ENCODE results near the gene MED23. TPM values are rescaled to one million over a fixed set of nuclear protein-coding genes. Genes with fewer than 3 reads are reported as not detected.
"Not testable (repeated sequence)": the region's sequence is repeated elsewhere in the genome, so short reads cannot be mapped to it uniquely, and the experiment has no call there.

The MED23 gene
- total RNA-seq, 1 experiment from 2014 or later, result 15.6 TPM

DNA sequence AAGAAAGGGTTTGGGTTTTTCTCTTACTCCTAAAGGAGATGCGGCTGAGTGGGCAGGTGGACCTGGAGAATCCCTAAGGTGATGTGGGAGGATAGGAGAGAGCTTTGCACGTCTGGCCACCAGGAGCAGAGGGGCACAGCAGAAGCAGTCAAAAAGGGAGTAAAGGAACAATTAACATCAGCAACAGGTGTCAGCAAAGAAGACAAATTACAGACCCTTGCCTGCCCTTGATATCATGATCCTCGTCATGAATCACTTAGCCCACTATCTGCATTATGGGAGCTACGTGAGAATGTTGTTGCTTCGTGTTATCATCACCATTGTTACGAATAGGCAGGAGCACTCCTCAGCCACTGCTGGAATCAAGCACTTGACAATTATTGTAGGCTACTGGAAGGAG lies 80.6 kb downstream of the MED23 start:
- in situ Hi-C loops (cut with HindIII; ENCODE audit: low pct_unique_long_range_greater_than_20kb, low sequenced_read_pairs), result no loop called here
- no peak for DNase-seq (ENCODE audit: low read depth)

DNA sequence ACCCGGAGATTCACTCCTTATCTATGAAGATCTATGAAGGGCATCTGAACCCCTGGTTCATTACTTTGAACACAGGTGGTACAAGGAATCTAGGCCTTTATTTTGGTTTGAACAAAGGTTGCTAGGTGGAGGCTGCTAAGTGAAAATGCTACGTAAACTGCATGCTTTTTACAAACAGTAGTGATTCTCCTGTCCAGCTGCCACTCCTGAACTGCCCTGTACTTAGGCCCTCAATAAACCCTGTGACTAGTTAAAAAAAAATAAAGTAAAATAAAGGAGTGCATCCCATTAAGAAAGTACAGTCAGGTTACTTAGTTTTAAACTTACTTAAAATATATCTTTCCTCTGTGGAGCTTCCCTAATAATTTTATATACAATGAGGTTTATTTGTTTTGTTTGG lies 82.7 kb downstream of the MED23 start:
- no peak for DNase-seq (ENCODE audit: low read depth)
- in situ Hi-C loops (cut with HindIII; ENCODE audit: low pct_unique_long_range_greater_than_20kb, low sequenced_read_pairs), result no loop called here

DNA sequence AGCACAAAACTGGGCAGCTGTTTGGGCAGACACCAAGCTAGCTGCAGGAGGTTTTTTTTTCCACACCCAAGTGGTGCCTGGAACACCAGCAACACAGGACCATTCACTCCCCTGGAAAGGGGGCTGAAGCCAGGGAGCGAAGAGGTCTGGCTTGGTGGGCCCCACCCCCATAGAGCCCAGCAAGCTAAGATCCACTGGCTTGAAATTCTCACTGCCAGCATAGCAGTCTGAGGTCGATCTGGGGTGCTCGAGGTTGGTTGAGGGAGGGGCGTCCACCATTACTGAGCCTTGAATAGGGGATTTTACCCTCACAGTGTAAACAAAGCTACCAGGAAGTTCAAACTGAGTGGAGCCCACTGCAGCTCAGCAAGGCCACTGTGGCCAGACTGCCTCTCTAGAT lies 89.4 kb downstream of the MED23 start:
- DNase-seq (ENCODE audit: low read depth); in situ Hi-C loops (cut with HindIII; ENCODE audit: low pct_unique_long_range_greater_than_20kb, low sequenced_read_pairs): not testable (repeated sequence)

DNA sequence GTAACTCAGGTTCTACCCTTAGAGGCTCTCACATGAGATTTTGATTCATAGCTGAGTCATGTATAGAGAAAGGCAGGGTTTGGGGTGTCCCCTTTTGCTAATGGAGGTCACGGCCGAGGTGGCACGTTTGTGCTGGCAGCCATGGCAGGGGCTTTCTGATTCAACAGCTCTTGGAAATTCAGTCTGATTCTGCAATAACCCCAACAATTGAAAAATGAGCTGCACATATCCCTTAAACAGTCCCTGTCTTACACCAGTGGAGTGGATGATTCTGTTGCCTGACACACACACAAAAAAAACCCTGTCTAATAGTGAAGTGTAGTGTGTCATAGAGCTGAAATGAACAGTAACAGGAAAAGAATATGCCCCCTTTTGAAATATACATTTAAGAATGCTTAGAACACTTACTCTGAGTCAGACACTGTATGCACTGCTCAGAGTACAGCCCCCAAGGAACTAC lies 95.4 kb downstream of the MED23 start:
- no peak for DNase-seq (ENCODE audit: low read depth)
- in situ Hi-C loops (cut with HindIII; ENCODE audit: low pct_unique_long_range_greater_than_20kb, low sequenced_read_pairs), result no loop called here

DNA sequence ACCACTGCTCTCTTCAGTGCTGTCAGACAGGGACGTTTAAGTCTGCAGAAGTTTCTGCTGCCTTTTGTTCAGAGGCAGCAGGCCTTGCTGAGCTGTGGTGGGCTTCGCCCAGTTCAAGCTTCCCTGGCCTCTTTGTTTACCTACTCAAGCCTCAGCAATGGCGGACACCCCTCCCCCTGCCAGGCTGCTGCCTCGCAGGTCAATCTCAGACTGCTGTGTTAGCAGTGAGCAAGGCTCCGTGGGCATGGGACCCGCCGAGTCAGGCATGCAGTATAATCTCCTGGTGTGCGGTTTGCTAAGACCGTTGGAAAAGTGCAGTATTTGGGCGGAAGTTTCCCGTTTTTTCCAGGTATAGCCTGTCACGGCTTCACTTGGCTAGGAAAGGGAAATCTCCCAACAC lies 96.4 kb downstream of the MED23 start:
- DNase-seq (ENCODE audit: low read depth); in situ Hi-C loops (cut with HindIII; ENCODE audit: low pct_unique_long_range_greater_than_20kb, low sequenced_read_pairs): not testable (repeated sequence)

DNA sequence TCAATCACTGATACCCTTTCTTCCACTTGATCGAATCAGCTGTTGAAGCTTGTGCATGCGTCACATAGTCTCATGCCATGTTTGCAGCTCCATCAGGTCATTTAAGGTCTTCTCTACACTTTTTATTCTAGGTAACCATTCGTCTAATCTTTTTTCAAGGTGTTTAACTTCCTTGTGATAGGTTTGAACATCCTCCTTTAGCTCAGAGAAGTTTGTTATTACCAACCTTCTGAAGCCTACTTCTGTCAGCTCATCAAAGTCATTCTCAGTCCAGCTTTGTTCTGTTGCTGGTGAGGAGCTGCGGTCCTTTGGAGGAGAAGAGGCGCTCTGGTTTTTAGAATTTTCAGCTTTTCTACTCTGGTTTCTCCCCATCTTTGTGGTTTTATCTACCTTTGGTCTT lies 97.1 kb downstream of the MED23 start:
- DNase-seq (ENCODE audit: low read depth); in situ Hi-C loops (cut with HindIII; ENCODE audit: low pct_unique_long_range_greater_than_20kb, low sequenced_read_pairs): not testable (repeated sequence)

DNA sequence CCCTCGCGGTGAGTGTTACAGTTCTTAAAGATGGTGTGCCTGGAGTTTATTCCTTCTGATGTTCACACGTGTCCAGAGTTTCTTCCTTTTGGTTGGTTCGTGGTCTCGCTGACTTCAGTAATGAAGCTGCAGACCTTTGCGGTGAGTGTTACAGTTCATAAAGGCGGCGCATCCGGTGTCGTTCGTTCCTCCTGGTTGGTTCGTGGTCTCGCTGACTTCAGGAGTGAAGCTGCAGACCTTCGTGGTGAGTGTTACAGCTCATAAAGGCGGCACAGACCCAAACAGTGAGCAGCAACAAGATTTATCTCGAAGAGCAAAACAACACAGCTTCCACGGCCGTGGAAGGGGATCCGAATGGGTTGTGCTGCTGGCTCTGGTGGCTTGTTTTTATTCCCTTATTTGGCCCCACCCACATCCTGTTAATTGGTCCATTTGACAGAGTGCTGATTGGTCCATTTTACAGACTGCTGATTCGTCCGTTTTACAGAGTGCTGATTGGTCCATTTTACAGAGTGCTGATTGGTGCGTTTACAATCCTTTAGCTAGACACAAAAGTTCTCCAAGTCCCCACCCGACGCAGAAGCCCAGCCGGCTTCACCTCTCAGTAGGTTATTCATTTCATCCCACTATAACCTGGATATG lies 103.2 kb downstream of the MED23 start:
- DNase-seq (ENCODE audit: low read depth), result no peak
- in situ Hi-C loops (cut with HindIII; ENCODE audit: low pct_unique_long_range_greater_than_20kb, low sequenced_read_pairs), result no loop called here

DNA sequence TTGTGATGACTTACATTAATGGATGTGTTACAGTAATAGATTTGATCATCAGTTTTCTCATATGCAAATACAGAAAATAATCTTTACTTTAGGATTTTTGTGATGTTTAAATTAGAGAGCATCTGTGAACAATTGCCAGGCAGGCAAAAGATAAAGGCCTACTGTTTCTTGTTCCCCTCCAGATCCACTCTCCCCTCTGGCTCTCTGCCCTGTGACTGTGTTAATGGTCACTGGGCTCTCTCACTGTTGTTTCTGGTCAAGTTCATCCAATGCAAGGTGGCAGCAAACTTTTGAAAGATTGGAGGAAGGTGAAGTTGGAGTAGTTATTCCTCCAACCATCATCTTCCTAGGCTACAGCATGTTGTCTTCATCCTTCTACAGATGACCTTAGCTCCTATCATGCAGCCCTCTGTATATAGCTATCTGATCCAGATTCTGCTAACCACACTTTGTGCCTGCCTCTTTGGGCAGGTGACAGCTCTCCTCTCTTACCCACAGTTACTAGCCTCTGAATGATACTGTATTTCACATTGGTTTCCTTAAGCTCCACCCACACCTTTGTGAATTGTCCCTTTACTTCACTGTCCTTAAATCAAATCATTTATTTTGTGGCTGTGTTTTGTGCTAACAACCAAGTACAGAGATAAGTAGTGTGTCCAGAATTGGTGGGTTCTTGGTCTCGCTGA lies 103.9 kb downstream of the MED23 start:
- in situ Hi-C loops (cut with HindIII; ENCODE audit: low pct_unique_long_range_greater_than_20kb, low sequenced_read_pairs), result no loop called here
- DNase-seq (ENCODE audit: low read depth), result no peak

Other genes starting within 250 kb of the MED23 start
- not detected in 2 replicates for gene ARG1, start 55.0 kb downstream of the MED23 start, total RNA-seq (2014; rRNA removed; shearing (Covaris generic); ENCODE audit: low replicate concordance)
- gene ENPP3, start 9.1 kb upstream of the MED23 start, total RNA-seq (2014; rRNA removed; shearing (Covaris generic); ENCODE audit: low replicate concordance), result 0.17 and 0.29 TPM in 2 replicates
- 0.44 TPM in 1 of 2 replicates, not detected in the other for gene OR2A4, start 73.2 kb upstream of the MED23 start, total RNA-seq (2014; rRNA removed; shearing (Covaris generic); ENCODE audit: low replicate concordance)
- not detected in 2 replicates for gene CTAGE9, start 82.8 kb upstream of the MED23 start, total RNA-seq (2014; rRNA removed; shearing (Covaris generic); ENCODE audit: low replicate concordance)
- gene ENPP1, start 179.8 kb upstream of the MED23 start, total RNA-seq (2014; rRNA removed; shearing (Covaris generic); ENCODE audit: low replicate concordance), result 2.6 and 2.8 TPM in 2 replicates